GM12892 (cell line): ENCODE results near the gene MYO1H.

Source experiments
- POLR2A ChIP-seq: IDR thresholded peaks from 2 replicates; pipeline ENCODE4 v1.6.1; 2011; ENCODE audit warnings: low read depth, low read length, control low read depth
- POLR2AphosphoS5 ChIP-seq: IDR thresholded peaks from 2 replicates; pipeline ENCODE4 v1.6.1; 2011; ENCODE audit warnings: low read depth, low read length, control low read depth
- TAF1 ChIP-seq: IDR thresholded peaks from 2 replicates; pipeline ENCODE4 v1.6.1; 2011; ENCODE audit warnings: low read depth, mild to moderate bottlenecking, control low read depth, low read length, borderline replicate concordance

DNA sequence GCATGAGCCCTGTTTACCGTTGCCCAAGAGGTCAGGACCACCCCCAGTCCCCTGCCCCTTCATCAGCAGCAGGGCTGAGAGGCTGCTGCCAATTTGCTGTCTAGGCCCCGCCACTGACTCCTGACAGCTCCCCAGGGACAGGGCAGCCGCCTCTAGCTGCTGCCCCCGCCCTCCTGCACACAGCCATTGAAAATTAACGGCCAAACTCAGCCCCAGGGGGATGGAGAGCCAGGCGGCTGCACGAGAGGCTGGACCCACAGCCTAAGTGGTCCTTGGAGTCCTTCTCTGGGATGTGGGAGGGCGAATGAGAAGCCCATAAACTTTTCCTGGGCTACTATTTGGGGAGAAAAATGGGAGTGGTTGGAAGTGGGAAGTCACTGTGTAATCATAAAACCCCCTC, 43.2 kb upstream of the MYO1H start:
- TF ChIP-seq POLR2A: no peak
- TF ChIP-seq TAF1: no peak
- TF ChIP-seq POLR2AphosphoS5: no peak
